ENCODE measurements around the gene ATP5F1E. TPM values are rescaled to one million over a fixed set of nuclear protein-coding genes. Genes with fewer than 3 reads are reported as not detected.

The ATP5F1E gene
- total RNA-seq, 1 experiment from 2014 or later: 52.7 TPM

DNA sequence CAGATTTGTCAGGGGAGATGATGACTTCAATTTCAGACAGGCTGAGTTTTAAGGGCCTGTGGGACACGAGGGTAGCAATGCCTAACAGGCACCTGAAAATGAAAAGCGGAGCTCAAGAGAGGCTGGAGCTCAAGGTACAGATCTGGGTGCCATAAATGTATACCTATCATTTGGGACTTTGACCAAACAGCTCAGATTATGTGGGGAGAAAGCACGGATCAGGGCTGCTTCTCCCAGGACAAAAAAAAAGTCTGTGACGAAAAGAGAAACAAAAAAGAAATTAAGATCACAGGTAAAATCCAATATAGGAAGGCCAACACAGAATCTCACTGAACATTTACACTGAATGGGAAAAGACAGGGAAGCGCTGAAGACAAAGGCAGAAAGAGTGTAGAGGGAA is 8.5 kb upstream of the ATP5F1E start:
- H3K36me3 Mint-ChIP-seq (ENCODE audit: insufficient read depth in 1 of 3, low read depth in 3 of 3): peaks cover 20 to 41% (median 38%) of the 10 kb centered on the region in 3 experiments; a peak in 6 of 7 replicates
- H3K9ac ChIP-seq (ENCODE audit: extremely low read depth, insufficient read length, low read length): no peak overlapping the region

More for the DNA sequence above, 8.5 kb upstream of the ATP5F1E start:
- TF ChIP-seq CTCF (conservative IDR thresholded peaks at IDR 0.05): no peak
- H3T11ph ChIP-seq (ENCODE audit: low read length): no peak overlapping the region
- H3K23me2 ChIP-seq (ENCODE audit: insufficient read length, low read depth, low read length, poor library complexity, severe bottlenecking): peaks cover 9% of the 10 kb centered on the region
- peak overlapping the region; percentile 88 to 92 for H3K4me3 Mint-ChIP-seq
- no peaks in the 10 kb centered on the region for H3K79me1 ChIP-seq (ENCODE audit: insufficient read depth, low read depth, low read length, poor library complexity, severe bottlenecking)
- no peak overlapping the region for H3K4me2 ChIP-seq (ENCODE audit: insufficient read depth, insufficient read length, low read length)
- no peaks in the 10 kb centered on the region; the same call in 1 of the 2 replicates for H3K27me3 Mint-ChIP-seq (ENCODE audit: low read depth)
- H2BK120ac ChIP-seq (ENCODE audit: low read depth, low read length, poor library complexity, severe bottlenecking): no peak overlapping the region
- H2BK12ac ChIP-seq (ENCODE audit: insufficient read length, low read depth, low read length): no peak overlapping the region
- H3K9me3 ChIP-seq (ENCODE audit: control insufficient read depth, low read depth, low read length): no peaks in the 10 kb centered on the region
- H3K4ac ChIP-seq (ENCODE audit: low read depth, low read length): no peak overlapping the region
- H4K20me1 ChIP-seq (ENCODE audit: control insufficient read depth, insufficient read depth, insufficient read length): no peaks in the 10 kb centered on the region
- DNase-seq: no peak
- H4K91ac ChIP-seq (ENCODE audit: insufficient read length, low read depth, low read length): no peak overlapping the region
- H3K79me2 ChIP-seq (ENCODE audit: insufficient read depth, low read length): peaks cover 10% of the 10 kb centered on the region
- H3K9me3 Mint-ChIP-seq: no peaks in the 10 kb centered on the region; a peak in 1 of 5 replicates
- no peak overlapping the region for H3K14ac ChIP-seq (ENCODE audit: insufficient read depth, low read length)
- H2AK5ac ChIP-seq (ENCODE audit: insufficient read length, low read length): no peak overlapping the region
- H3K27ac ChIP-seq (ENCODE audit: insufficient read length, low read depth, low read length): no peak overlapping the region
- no peak overlapping the region for H3K18ac ChIP-seq (ENCODE audit: insufficient read length, low read depth, low read length)
- no peak overlapping the region for H2AFZ ChIP-seq (ENCODE audit: low read length)
- no peak overlapping the region for H4K8ac ChIP-seq (replicated peaks; ENCODE audit: insufficient read length, low read depth, low read length)
- no peak overlapping the region for H4K5ac ChIP-seq (ENCODE audit: insufficient read length, low read depth, low read length)
- H2BK20ac ChIP-seq (ENCODE audit: low read depth, low read length, poor library complexity, severe bottlenecking): no peak overlapping the region
- H2BK15ac ChIP-seq (ENCODE audit: low read depth, low read length): no peak overlapping the region
- no peak overlapping the region for H3K56ac ChIP-seq (ENCODE audit: insufficient read length, low read depth, low read length)
- H3K4me1 ChIP-seq (ENCODE audit: insufficient read depth, low read length): no peaks in the 10 kb centered on the region
- no peaks in the 10 kb centered on the region for H3K27me3 ChIP-seq (ENCODE audit: insufficient read depth, low read length)
- no peak overlapping the region for H3K27ac Mint-ChIP-seq
- no CpG with 5 or more reads among the region's 5 CpGs for WGBS (ENCODE audit: extremely low coverage, insufficient read length, low lambda C conversion rate)
- peaks cover 13 to 18% of the 10 kb centered on the region in 2 experiments for H3K4me1 Mint-ChIP-seq
- H3K23ac ChIP-seq (ENCODE audit: insufficient read length, low read depth, low read length): no peak overlapping the region
- no peak overlapping the region for H2BK5ac ChIP-seq (ENCODE audit: insufficient read length, low read length)
